CD4-positive, alpha-beta T cell treated with Interferon gamma for 1 hour (primary cell): Measurements from ENCODE around the gene TGM6.

Source experiments
- DNase-seq: peaks from one replicate; pipeline ENCODE4 v3.0.0-alpha.2; 2020

TGM6 gene

DNA sequence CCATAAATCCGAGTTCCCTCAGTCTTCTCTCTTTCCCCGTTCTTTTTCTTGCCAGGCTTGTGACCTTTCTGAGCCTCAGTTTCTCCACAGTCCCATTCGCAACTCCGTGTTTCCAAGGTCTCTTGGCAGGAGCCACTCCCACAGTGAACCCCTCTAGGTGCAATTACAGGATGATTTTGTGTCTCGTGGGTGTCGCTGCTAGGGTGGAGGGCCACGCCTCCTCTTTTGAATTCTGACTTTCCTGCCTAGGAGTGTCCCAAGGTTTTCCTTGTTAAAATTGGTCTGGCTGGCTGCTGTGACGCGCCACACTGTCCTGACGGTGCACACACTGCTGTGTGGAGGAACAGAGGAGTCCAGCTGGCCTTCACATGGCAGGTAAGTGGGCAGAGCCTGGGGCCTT is at the start of gene TGM6:
TSS of gene TGM6 (plus strand) at position 301 of the 400 bp plus-strand sequence. CDS start at position 369, 68 bp downstream.
- DNase-seq = no peak

DNA sequence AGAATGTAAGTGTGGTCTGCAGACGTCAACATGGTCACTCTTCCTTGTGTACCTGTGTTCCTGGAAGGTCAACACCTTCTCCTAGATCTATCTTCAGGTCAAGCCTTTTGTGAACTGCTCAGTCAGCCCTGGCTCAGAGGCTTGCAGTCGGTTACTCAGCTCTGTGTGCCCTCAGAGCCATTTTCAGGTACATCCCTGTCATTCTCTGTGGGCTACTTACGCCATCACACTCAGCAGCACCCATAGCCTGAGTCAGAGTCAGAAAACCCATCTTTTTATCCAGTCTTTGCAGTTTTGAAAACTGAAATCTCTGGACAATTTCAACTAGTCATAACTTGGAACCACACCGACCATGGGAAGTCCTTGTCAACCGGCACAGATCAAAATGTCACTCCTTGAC is 49.6 kb upstream of the TGM6 start:
- DNase-seq = no peak

DNA sequence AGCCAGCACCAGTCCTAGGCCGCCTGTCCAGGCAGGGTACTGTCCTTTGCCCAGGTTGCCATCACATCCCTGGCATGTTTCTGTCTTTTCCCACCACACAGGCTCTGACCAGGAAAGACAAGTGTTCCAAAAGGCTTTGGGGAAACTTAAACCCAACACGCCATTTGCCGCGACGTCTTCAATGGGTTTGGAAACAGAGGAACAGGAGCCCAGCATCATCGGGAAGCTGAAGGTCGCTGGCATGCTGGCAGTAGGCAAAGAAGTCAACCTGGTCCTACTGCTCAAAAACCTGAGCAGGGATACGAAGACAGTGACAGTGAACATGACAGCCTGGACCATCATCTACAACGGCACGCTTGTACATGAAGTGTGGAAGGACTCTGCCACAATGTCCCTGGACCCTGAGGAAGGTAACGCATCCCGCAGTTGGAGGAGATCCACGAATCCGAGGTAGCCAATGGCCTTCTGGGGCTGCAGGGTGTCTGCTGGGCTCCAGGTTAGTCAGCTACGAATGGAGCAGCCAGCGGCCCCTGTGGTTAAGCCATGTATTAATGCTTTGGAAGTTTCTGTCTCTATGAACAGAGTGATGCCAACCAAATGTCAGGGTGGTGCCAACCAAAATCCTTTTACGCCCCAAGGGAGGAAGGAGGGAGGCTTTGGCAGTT is 48.7 kb upstream of the TGM6 start:
- DNase-seq = no peak

DNA sequence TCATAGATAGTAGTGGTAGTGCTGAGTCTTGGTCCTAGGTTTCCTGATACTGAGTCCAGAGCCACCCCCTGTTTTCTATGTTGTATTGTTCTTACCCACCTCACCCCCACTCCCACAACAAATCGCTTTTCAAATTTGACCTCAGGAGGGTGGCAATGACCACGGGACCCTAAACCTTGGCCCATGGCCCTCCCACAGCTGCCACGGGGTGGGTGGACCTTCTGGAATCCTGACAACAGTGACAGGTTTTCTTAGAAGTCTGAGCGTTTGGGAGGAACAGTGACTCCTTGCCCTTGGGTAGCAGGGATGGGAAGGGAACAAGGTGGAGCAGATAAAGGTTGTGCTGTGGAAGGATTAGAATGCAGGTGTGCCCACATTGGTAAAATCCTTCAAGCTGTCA is 48.0 kb upstream of the TGM6 start:
- DNase-seq = no peak

DNA sequence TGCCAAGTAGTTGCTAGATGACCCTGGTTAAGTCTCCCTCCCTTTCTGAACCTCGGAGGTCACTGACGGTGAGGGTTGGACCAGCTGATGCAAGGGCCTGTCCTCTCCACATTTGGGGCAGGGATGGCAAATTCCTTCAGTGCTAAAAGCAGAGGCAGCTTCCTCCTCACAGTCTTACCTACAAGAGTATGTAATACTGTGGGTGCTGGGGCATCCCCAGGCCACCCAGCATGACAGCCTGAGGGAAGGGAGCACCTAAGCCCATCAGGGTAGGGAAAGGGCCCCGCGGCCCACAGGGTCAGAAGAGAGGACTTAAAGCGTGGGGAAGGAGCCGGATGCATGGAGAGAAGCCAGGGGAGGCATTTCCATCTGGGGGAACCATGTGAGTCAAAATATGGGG is 46.9 kb upstream of the TGM6 start:
- no peak for DNase-seq

DNA sequence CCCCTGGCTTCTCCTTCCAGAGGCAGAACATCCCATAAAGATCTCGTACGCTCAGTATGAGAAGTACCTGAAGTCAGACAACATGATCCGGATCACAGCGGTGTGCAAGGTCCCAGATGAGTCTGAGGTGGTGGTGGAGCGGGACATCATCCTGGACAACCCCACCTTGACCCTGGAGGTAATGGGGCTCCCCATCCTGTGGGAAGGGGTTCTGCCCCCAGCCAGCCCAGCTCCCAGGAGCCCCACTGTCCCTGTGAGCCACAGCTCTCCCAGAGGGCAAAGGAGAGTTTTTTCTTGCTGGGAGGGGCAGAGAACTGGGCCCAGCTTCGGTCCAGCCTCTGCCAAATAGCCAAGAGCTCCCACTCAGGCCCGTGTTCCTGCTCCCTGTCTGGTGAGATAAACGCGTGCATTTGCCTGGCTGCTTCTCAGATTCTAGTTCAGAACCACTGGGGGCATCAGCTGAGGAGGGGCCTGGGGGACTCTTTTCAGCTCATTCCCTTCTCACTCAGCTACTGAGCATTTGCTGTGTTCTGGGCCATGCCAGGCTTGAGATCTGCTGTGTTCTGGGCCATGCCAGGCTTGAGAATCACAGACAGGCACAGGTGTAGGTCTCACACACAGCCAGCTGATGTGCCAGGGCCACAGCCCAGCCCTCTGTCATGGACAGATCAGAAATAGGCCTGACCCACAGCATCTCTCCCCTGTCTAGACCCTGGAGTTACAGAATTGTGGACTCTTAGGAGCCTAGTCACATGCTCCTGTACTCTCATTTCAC is 45.4 kb upstream of the TGM6 start:
- no peak for DNase-seq

DNA sequence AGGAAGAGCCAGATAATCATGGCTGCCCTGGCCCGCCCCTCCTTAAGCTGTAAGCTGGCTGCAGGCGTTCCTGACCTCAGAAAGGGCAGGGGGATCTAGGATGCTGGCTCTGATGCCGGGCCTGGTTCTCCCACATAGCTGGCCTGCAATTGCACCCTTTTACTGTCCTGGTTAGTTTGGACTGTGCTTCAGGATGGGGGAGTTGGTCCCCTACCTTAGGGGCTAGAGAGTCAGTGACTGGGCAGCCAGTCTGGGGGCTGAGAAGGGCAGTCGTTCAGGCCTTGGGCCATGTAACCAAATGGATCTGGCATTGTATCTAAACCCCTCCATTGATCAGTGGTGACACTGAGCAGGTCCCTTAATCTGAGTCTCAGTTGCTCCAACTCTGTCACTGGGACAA is 44.2 kb upstream of the TGM6 start:
- DNase-seq = no peak

DNA sequence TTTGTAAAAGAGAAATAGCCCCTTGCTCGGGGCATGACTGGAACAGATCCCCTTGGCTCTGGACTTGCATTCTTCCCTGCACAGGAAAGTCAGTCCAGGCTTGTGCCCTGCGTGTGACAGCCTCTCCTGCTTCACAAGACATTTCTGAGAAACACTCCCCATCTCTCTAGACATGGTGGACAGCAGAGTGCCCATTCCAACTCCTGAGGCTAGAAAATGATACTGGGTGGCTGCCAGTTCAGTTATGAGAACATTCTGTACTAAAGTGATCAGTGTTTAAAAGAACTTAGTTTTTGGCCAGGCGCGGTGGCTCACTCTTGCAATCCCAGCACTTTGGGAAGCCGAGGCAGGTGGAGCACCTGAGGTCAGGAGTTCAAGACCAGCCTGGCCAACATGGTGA is 43.6 kb upstream of the TGM6 start:
- no peak for DNase-seq

DNA sequence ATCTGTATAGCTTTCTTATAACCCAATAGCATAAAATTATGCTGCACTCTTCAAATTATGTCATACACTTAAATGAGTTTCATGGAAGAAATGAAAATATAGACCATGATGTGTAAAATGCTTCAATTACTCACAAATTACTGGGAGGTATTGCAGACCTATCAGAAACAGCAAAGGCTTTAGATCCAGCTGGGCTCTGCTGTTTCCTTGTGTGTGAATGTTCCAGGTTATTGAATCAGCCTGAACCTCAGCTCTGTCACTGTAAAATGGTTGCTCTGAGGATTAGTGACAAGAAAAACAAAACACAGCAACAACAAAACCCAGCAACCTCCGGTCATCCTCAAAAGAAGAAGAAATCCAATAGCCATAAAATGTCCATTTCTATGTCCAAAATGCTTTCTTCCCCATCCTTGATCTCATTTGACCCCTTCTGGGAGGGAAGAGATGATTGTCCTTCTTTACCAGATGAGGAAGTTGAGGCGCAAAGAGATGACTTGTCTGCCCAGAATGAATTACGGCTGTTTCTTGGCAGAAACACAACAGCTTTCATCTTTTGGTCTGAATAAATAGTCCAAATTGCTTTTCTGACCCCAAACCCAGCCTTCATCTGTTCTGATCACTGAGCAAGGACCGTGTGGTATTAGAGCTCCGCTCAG is 42.2 kb upstream of the TGM6 start:
- no peak for DNase-seq

DNA sequence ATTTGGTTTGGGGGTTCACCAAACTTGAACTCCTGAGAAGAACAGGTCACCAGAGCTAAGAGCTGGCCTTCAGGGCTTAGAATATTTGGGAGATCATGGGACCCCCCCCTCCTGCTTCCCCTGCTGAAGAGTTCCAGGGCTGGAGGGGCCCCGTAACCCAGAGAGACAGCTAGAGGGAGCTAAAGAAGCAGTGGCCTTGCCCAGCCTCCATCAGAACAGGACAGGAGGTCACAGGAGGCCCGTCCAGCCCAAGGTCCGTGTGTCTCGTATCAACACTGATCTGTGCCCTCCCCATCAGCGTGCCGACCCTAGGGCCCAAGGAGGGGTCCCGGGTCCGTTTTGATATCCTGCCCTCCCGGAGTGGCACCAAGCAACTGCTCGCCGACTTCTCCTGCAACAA is 40.6 kb upstream of the TGM6 start:
- no peak for DNase-seq

DNA sequence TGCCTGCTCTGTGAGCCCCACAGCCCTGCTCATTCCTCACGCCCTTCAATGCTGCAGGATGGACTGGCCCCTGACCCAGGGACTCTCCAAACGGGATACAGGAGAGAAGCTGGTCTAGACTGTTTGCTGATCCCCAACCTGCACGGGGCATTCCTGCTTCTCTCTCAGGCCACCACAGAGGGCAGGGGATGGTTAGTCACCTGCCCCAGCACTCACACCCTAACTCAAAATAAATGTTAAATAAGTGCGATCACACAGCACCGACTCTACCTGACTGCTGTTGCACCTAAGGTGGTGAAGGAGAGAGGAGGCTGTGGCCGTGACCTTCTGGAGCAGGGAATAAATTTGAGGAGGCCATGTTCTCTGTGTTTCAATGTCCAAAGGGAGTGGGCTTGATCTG is 39.9 kb upstream of the TGM6 start:
- DNase-seq = no peak

DNA sequence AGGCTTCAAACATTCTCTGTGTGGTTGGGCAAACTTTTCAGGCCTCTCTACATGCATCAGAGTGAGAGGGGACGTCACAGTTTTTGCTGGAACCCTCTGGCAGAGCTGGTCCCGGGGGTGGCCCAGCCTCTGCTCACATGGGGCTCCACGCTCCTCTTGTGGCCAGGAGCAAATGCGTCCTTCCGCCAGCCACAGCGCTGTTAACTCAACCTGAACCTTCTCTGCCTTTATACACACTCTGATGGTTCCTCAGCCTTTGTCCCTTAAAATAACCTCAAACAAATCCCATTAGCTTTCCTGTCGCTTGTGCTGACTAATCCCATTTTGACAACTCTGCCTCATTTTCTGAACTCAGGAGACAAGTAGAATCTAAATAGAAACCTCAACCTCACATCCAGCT is 39.4 kb upstream of the TGM6 start:
- DNase-seq = no peak

DNA sequence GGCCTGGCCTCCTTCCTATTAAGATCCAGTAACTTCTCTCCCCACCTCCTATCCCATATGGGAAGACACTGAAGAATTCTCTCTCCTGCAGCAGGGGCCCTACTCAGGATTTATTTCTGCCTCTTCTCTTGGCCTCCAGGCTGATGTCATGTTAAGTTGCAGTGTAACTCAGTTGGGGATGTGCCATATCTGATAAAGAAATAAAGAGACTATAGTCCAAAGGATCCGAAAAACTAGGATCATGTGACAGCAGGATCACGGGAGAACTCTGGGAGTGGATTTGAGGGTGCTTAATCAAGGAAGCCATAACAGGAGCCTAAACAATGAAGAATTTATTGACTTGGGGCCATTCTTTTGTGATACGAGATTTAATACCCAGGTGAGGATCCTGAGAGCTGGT is 38.5 kb upstream of the TGM6 start:
- DNase-seq = no peak

DNA sequence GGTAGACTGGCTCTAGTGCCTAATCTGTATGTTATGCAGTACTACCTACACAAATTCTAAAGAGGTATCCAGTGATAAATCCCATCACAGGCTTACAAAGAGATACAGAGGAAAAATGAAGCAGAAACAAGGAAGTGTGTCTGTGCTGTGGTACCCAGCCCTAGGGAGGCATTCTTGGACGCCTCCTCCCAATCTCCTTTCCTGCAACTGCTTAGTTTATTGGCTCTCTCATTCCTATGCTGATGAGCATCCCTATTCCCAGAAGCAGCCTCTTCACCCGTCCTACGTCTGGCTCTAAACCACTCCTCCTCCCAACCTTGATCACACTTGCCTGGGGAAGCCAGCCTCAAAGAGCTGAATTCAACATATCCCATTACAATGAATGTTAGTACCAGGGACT is 34.5 kb upstream of the TGM6 start:
- no peak for DNase-seq

DNA sequence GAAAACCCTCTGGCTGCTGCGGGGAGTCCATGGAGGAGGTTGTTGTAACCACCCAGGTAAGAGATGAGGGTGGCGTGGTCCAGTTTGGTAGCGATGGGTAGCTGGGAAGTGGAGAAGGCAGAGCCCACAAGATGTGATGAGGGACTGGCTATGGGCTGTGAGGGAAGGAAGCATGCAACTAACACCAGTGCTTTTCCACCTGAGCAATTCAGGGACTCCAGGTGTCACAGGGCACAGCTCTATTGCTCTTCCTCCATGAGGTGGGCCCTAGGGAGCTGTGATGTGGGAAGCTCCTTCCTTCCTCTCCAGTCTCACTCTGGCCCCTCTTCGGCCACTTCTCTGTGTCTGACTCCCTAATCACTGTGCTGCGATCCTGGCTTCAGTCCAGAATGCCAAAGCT is 32.4 kb upstream of the TGM6 start:
- no peak for DNase-seq

DNA sequence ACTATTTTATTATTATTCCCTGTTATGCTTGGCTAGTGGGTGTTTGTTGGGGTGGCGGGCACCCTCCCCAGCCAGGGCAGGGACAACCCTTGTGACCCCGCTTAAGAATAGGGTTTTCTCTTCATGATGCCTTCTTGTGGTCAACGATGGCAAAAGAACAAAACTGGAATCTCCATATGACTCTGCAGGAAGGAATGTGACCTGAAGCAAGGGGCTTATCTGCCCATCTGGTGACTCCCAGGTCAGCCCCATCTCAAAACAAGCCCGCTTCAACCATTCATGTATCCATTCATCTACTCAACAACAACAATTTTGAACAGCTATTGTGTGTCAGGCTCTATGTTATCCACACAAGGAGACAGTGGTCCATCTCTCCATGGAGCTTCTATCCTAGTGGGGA is 30.9 kb upstream of the TGM6 start:
- no peak for DNase-seq

DNA sequence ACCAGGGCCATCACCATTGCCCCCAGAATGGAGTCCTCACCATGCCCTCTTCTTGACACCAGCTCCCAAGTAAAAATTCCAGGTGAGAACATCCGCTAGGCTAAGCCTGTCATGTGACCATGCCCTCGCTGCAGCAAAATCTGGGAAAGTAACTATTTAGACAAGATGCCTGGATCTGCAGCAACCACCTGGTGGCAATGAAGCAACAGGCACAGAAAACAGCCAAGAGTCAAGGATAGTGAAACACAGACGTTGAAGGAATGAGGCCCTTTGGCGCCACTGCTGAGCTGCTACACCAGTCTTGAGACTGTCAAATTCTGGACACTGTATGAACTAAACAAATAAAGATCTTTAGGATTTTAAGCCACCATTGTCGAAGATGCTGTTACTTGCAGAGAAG is 30.1 kb upstream of the TGM6 start:
- no peak for DNase-seq

DNA sequence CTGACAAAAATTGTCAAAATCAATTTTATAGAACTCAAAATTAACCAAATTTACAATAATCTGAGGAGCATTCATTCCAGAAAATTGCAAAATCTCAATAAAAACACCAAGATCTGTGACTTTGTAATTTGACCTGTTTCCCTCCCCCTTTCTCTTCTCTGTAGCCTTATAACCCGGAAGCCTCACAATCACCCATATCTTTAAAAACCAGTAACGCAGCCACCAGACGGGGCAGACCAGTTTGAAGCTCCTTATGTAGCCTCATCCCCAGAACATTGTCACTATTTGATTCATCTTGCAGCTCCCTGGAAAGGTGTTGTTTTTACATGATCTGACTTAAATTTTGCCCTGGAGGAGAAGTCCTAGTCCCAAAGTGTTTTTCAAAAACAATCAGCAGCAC is 27.5 kb upstream of the TGM6 start:
- DNase-seq = no peak

DNA sequence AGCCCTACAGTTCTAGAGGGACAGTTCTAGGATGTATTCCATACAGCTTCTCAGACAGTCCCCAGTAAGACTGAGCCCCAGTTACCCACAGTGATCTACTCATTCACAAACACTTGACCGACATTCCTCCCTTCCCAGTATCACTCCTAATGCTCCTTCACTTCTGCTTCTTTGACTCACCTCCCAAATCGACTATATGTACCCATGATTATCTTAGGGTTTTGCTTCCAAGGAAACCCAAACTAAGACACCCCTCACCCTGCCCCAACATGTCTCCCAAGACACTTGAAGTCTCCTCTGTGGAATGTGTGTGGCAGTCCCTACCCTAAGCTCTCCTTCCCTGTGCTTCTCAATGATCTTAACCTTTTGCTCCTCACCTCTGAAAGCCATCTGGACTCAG is 23.6 kb upstream of the TGM6 start:
- no peak for DNase-seq

DNA sequence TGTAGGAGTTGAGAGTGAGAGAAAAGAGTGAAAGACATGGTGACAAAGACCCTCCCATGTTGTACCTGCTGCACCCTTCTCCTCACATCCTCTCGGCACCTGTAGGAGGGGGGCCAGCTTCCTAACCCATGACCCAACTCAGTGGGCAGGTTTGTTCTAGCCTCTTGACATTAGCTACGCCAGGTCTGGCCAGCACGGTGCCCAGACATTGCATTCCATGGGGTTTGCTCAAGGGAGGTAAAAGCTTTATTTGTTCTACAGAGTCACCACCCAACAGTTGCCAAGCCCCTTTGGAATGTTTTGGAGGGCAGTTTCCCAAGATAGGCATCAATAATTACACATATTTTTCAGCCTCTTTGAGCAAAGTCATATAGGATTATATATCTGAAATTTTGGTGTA is 22.7 kb upstream of the TGM6 start:
- no peak for DNase-seq

DNA sequence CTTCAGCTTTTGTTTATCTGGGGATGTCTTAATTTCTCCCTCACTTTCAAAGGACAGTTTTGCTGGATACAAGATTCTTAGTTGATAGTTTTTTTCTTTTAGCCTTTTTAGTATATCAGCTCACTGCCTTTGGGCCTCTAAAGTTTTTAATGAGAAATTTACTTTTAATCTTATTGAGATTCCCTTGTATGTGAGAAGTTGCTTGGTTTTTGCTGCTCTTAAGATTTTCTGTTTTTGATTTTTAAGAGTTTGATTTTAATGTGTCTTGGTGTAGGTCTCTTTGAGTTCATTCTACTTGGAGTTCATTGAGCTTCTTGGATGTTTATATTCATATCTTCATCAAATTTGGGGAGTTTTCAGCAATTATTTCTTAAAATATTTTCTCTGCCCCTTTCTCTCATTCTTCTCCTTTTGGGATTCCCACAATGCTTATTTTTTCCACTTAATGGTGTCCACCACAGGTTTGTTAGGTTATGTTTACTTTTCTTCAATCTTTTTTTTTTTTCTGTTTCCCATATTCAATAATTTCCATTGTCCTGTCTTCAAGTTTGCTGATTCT is 19.6 kb upstream of the TGM6 start:
- DNase-seq = no peak

DNA sequence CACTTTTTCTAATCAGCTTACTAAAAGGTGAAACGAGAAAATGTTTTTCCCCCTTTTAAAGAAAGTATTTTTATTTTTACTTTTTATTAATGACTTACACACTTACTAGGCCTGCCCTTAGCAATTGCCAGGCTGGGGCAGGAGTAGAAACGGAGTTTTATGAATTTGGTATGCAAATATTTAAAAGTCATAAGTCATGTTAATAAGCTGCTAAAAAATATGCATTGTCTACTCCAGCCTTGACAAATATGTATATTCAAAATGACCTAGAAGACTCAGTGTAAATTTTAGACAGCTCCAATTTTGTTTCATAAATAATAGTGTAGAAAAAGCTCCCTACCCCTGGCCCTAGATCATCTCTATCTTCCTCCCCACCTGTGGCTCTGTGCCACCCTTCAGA is 17.5 kb upstream of the TGM6 start:
- DNase-seq = no peak

DNA sequence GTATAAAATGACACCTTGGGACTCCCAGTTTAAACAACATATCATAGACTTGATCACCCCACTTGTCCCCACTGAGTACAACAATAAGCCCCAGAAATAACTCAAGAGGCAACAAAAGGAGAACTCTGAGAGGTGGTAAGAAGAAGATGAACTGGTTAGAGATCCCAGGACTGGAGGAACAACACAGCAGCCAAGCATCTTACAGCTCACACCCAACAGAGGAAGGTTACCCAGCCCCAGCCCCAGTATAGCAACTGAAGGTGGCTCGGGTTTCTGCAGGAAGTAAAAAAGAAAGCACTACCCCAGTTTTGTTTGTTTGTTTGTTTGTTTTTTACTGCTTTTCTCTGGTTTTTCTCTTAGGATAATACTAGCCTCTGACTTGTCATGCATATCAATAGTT is 17.1 kb upstream of the TGM6 start:
- no peak for DNase-seq

DNA sequence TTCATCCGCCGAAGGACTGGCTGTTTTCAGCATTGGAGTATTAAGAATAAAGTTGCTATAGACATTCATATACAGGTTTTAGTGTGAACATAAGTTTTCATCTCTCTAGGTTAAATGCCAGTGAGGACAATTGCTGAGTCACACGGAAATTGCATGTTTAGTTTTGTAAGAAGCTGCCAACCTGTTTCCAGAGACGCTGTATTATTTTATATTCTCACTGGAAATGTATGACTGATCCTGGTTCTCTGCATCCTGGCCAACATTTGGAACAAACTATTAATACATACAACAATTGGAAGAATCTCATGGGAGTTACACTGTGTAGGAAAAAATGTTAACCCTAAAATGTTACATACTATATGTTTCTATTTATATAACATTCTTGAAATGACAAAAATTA is 16.7 kb upstream of the TGM6 start:
- no peak for DNase-seq
